B cell (primary cell): Measurements from ENCODE around the gene CRK. TPM values are rescaled to one million over a fixed set of nuclear protein-coding genes. Genes with fewer than 3 reads are reported as not detected.

ENCODE experiments used
- ATAC-seq: fragments of 200-7000 bp; cut with Tn5 transposase; one replicate; pipeline ENCODE4 v1.10.0; 2021; ENCODE audit warnings: low read depth, mild to moderate bottlenecking, moderate number of reproducible peaks, moderate library complexity
- CTCF ChIA-PET: fragments of 350-600 bp; sonication (Branson Sonifier 250); formaldehyde crosslinking; loops from one replicate; lab custom pipeline; 2021; ENCODE audit warnings: antibody characterized with exemption, inconsistent platforms; lab: Charles Lee
- POLR2A ChIA-PET: fragments of 350-600 bp; sonication (Branson Sonifier 250); formaldehyde crosslinking; loops from one replicate; lab custom pipeline; 2021; ENCODE audit warnings: antibody characterized with exemption; lab: Charles Lee
- DNase-seq: peaks from one replicate; pipeline ENCODE4 v3.0.0; 2013
- H2AFZ ChIP-seq: 2 replicates; pipeline ENCODE4 v1.6.1; 2012; ENCODE audit warnings: mild to moderate bottlenecking, low read depth, low read length; ENCODE audit not compliant: insufficient read depth, poor library complexity, severe bottlenecking
- H3K27ac ChIP-seq, 2 donors: 1 replicate in 1 of 2; 2 replicates in 1 of 2; pipeline ENCODE4 v1.5.1; 2012 to 2013; ENCODE audit warnings: low read length in 2 of 2, mild to moderate bottlenecking in 2 of 2, moderate library complexity in 1 of 2
- H3K27me3 ChIP-seq, 4 experiments: fragments of 200-600 bp in 1 of 4; sonication (generic) in 1 of 4; replicated peaks in 1 of 4; 1 replicate in 2 of 4; 2 replicates in 2 of 4; pipeline versions ENCODE4 v1.6.1 to v1.7.0; 2013 to 2016; ENCODE audit warnings: low read length in 3 of 4, mild to moderate bottlenecking in 2 of 4, mixed read lengths in 1 of 4, moderate library complexity in 1 of 4; ENCODE audit not compliant: insufficient read depth in 4 of 4, control insufficient read depth in 3 of 4; ENCODE audit errors: control extremely low read depth in 1 of 4
- H3K36me3 ChIP-seq, 2 experiments: replicated peaks in 1 of 2; 1 replicate in 1 of 2; 2 replicates in 1 of 2; pipeline versions ENCODE4 v1.6.1 to v1.7.1; 2013; ENCODE audit warnings: low read length in 1 of 2; ENCODE audit not compliant: insufficient read depth in 2 of 2, control insufficient read depth in 1 of 2; ENCODE audit errors: control extremely low read depth in 1 of 2, extremely low read depth in 1 of 2
- H3K4me1 ChIP-seq, 2 donors: fragments of 200-600 bp in 1 of 2; sonication (generic) in 1 of 2; 1 replicate in 1 of 2; 2 replicates in 1 of 2; pipeline versions ENCODE4 v1.5.1 to v1.6.1; 2013 to 2017; ENCODE audit warnings: low read length in 2 of 2; ENCODE audit not compliant: control insufficient read depth in 2 of 2, insufficient read depth in 2 of 2
- H3K4me2 ChIP-seq: replicated peaks from 2 replicates; pipeline ENCODE3; 2012; ENCODE audit warnings: mild to moderate bottlenecking, low read depth, low read length; ENCODE audit not compliant: poor library complexity, severe bottlenecking
- H3K4me3 ChIP-seq, 5 experiments: fragments of 200-600 bp in 1 of 5; sonication (generic) in 1 of 5; 1 replicate in 3 of 5; 2 replicates in 2 of 5; pipeline versions ENCODE4 v1.5.1 to v1.7.0; 2011 to 2016; ENCODE audit warnings: low read length in 4 of 5, mild to moderate bottlenecking in 4 of 5, low read depth in 2 of 5, control low read depth in 1 of 5, moderate library complexity in 1 of 5; ENCODE audit not compliant: insufficient read depth in 1 of 5; ENCODE audit errors: control extremely low read depth in 1 of 5, extremely low read depth in 1 of 5
- H3K79me2 ChIP-seq: fragments of 200-600 bp; sonication (generic); one replicate; pipeline ENCODE4 v1.6.0; 2016; ENCODE audit warnings: low read length; ENCODE audit not compliant: control insufficient read depth, insufficient read depth
- H3K9ac ChIP-seq: fragments of 200-600 bp; sonication (generic); 2 replicates; pipeline ENCODE4 v1.6.1; 2017; ENCODE audit warnings: mild to moderate bottlenecking, low read length, moderate library complexity
- H3K9me3 ChIP-seq, 3 donors: one replicate each; pipeline versions ENCODE4 v1.6.1 to v1.7.1; 2013; ENCODE audit warnings: low read length in 2 of 3; ENCODE audit not compliant: control insufficient read depth in 2 of 3, insufficient read depth in 1 of 3; ENCODE audit errors: control extremely low read depth in 1 of 3
- H4K20me1 ChIP-seq: 2 replicates; pipeline ENCODE4 v1.6.0; 2012; ENCODE audit warnings: mild to moderate bottlenecking, low read length; ENCODE audit not compliant: insufficient read depth, control insufficient read depth, poor library complexity, severe bottlenecking
- H3K27ac Mint-ChIP-seq: one replicate; pipeline ENCODE4 v1.8.0; 2021; ENCODE audit warnings: mixed read lengths
- H3K27me3 Mint-ChIP-seq: one replicate; pipeline ENCODE4 v1.8.0; 2021; ENCODE audit warnings: mixed read lengths
- H3K4me1 Mint-ChIP-seq: one replicate; pipeline ENCODE4 v1.8.0; 2021; ENCODE audit warnings: mixed read lengths
- H3K4me3 Mint-ChIP-seq: one replicate; pipeline ENCODE4 v1.8.0; 2021; ENCODE audit warnings: mixed read lengths
- H3K9me3 Mint-ChIP-seq: one replicate; pipeline ENCODE4 v1.8.0; 2022; ENCODE audit warnings: mixed read lengths; ENCODE audit not compliant: insufficient read depth
- EZH2 ChIP-seq: IDR thresholded peaks from 2 replicates; pipeline ENCODE4 v1.6.1; 2012; ENCODE audit warnings: borderline replicate concordance, low read depth, mild to moderate bottlenecking, moderate library complexity, low read length; ENCODE audit not compliant: insufficient read depth, poor library complexity, severe bottlenecking
- WGBS: methylation state at CpG from one replicate; pipeline ENCODE4 v1.1.5; 2013; ENCODE audit warnings: missing lambda C conversion rate; ENCODE audit not compliant: insufficient coverage; 5-methylcytosine and 5-hydroxymethylcytosine counted together
- intact Hi-C: fragments of 100-400 bp; cut with micrococcal nuclease; formaldehyde crosslinking; loops from one replicate; pipeline ENCODE4 v1.10.0; 2022
- polyA plus RNA-seq: library from polyadenylated mRNA; depleted of rRNA; stranded (reverse); fragments of >200 nt; gene quantifications from 2 replicates; pipeline ENCODE4 v1.2.3, GENCODE V29; 2012
- total RNA-seq, 2 donors: library from RNA; stranded (reverse); fragments of 120-200 nt in 1 of 2; gene quantifications; 1 replicate in 1 of 2; 2 replicates in 1 of 2; pipeline versions ENCODE4 v1.2.3 to v1.2.4, GENCODE V29; 2013 to 2022
- TF ChIP-seq, protein P1 (sequence below): fragments of 200-600 bp; IDR thresholded peaks from one replicate; pipeline ENCODE4 v1.8.0; 2022; ENCODE audit warnings: antibody characterized with exemption, mild to moderate bottlenecking

CRK gene
- total and polyA plus RNA-seq, 2 donors (not counting 1 experiment from before 2014, with no cell fraction given) = 8.2 to 36.4 TPM

DNA sequence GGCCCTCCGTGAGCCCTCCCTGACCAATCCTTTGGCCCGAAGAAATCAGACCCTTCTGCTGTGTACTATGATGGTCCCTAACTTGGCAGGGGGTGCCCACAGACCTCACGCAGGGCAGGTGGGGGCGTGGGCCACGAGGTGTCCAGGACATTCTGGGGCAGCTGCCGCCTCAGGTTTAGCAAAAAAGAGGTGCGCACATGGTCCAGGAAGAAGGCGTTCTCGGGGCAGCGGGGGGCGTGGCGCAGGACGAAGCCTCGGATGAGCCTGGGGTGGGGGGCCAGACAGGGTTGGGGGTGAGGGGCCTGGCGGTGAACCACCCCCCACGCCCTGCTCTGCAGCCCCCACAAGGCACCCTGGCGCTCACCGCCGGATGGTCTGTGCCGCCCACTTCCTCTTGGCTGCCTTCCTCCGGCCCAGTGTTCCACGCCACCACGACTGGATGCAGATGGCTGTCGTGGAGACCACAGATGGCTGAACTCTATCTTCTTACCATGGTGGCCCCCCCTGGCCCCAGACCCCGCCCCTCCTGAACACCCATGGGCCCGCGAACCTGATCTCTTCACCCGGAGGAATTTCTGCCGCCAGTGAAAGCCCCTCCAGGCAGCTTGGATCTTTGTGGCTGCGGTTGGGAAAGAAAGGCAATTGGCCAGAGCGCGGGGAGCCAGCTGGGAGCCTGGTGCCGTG is 14.2 kb upstream of the CRK start:
- H3K9ac ChIP-seq = no peak overlapping the region
- intact Hi-C loops = loop anchor here (5.0 kb wide), 1 partner anchor 103 kb away; no protein-coding TSS in a partner anchor
- H3K27ac ChIP-seq = no peak overlapping the region
- no peaks in the 10 kb centered on the region for H3K27me3 Mint-ChIP-seq
- H3K4me1 ChIP-seq = peaks cover 25 to 41% of the 10 kb centered on the region in 2 donors
- peaks cover 54% of the 10 kb centered on the region for H4K20me1 ChIP-seq
- no peak for ATAC-seq
- WGBS = 53% methylated on average over 33 of the region's 33 CpGs
- POLR2A ChIA-PET = no interaction called here
- CTCF ChIA-PET = no interaction called here
- DNase-seq = peak; percentile 28
- TF ChIP-seq, protein P1, sequence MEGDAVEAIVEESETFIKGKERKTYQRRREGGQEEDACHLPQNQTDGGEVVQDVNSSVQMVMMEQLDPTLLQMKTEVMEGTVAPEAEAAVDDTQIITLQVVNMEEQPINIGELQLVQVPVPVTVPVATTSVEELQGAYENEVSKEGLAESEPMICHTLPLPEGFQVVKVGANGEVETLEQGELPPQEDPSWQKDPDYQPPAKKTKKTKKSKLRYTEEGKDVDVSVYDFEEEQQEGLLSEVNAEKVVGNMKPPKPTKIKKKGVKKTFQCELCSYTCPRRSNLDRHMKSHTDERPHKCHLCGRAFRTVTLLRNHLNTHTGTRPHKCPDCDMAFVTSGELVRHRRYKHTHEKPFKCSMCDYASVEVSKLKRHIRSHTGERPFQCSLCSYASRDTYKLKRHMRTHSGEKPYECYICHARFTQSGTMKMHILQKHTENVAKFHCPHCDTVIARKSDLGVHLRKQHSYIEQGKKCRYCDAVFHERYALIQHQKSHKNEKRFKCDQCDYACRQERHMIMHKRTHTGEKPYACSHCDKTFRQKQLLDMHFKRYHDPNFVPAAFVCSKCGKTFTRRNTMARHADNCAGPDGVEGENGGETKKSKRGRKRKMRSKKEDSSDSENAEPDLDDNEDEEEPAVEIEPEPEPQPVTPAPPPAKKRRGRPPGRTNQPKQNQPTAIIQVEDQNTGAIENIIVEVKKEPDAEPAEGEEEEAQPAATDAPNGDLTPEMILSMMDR = no peak
- no peak for TF ChIP-seq EZH2
- H3K4me2 ChIP-seq = peak overlapping the region; percentile 12
- H3K4me3 Mint-ChIP-seq = no peak overlapping the region
- peaks cover 17% of the 10 kb centered on the region for H3K79me2 ChIP-seq
- H3K9me3 Mint-ChIP-seq = no peaks in the 10 kb centered on the region
- no peak overlapping the region for H2AFZ ChIP-seq
- H3K4me3 ChIP-seq = no peak overlapping the region
- H3K9me3 ChIP-seq = no peaks in the 10 kb centered on the region
- peaks cover 30% of the 10 kb centered on the region for H3K4me1 Mint-ChIP-seq
- no peaks in the 10 kb centered on the region for H3K27me3 ChIP-seq
- H3K27ac Mint-ChIP-seq = no peak overlapping the region
- peaks cover 0 to 34% of the 10 kb centered on the region in 2 experiments for H3K36me3 ChIP-seq

DNA sequence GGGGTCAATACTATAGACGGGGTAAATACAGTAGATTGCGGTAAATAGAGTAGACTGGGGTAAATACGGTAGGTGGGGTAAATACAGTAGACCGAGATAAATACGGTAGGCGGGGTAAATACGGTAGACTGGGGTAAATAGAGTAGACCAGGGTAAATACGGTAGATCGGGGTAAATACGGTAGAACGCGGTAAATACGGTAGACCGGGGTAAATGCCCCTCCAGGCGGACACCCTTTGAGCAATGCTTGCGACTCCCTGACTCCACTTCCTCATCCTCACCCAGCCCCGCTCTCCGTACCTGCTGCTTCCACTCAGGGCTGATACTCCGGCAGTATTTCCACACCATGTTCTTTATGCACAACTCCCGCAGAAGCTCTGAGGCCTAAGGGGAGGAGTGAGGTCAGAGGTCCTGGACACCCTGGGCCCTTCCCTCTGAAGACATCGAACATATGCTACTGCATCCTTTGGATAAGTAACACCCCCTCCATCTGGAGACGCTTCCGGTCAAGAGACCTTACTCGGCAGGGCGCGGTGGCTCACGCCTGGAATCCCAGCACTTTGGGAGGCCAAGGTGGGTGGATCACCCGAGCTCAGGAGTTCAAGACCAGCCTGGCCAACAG is 13.3 kb upstream of the CRK start:
- ChIA-PET POLR2A (no interaction called here), CTCF (no interaction called here)
- Mint-ChIP-seq H3K4me3 (no peak overlapping the region), H3K27ac (no peak overlapping the region), H3K4me1 (peaks cover 22% of the 10 kb centered on the region), H3K9me3 (no peaks in the 10 kb centered on the region), H3K27me3 (no peaks in the 10 kb centered on the region)
- peaks cover 0 to 34% of the 10 kb centered on the region in 2 experiments for H3K36me3 ChIP-seq
- H3K27me3 ChIP-seq = no peaks in the 10 kb centered on the region
- H3K4me1 ChIP-seq = peaks cover 16 to 33% of the 10 kb centered on the region in 2 donors
- H3K9ac ChIP-seq = no peak overlapping the region
- TF ChIP-seq, protein P1 = no peak
- no peak for TF ChIP-seq EZH2
- H3K9me3 ChIP-seq = no peaks in the 10 kb centered on the region
- H3K4me2 ChIP-seq = no peak overlapping the region
- H2AFZ ChIP-seq = no peak overlapping the region
- no peak overlapping the region for H3K27ac ChIP-seq
- DNase-seq (peak; percentile 17), ATAC-seq (no peak)
- intact Hi-C loops = no loop called here
- WGBS = 94% methylated on average over 22 of the region's 28 CpGs
- peaks cover 17% of the 10 kb centered on the region for H3K79me2 ChIP-seq
- no peak overlapping the region for H3K4me3 ChIP-seq
- H4K20me1 ChIP-seq = peaks cover 55% of the 10 kb centered on the region
